Neural cell (in vitro differentiated cells): ENCODE results near the gene SDK1. TPM values are rescaled to one million over a fixed set of nuclear protein-coding genes. Genes with fewer than 3 reads are reported as not detected.

Source experiments
- H2AFZ ChIP-seq: fragments of 200-600, 300-800 bp; sonication (generic), shearing (Covaris generic); 2 replicates; pipeline ENCODE4 v1.6.0; 2014; ENCODE audit warnings: low read depth, mild to moderate bottlenecking, antibody characterized with exemption, low read length, moderate library complexity
- H3F3A ChIP-seq: fragments of 200-600 bp; shearing (Covaris generic); 2 replicates; pipeline ENCODE4 v1.6.1; 2016; ENCODE audit warnings: mild to moderate bottlenecking, moderate library complexity, mixed read lengths, antibody characterized with exemption, low read length; ENCODE audit not compliant: insufficient read depth, poor library complexity, severe bottlenecking
- H3K27ac ChIP-seq: fragments of 200-600, 300-800 bp; sonication (generic), shearing (Covaris generic); 2 replicates; pipeline ENCODE4 v1.5.1; 2014; ENCODE audit warnings: mild to moderate bottlenecking, low read length, moderate library complexity
- H3K27me3 ChIP-seq: fragments of 300-800, 200-600 bp; sonication (generic), shearing (Covaris generic); 2 replicates; pipeline ENCODE4 v1.6.0; 2014; ENCODE audit warnings: mild to moderate bottlenecking, low read depth, low read length, moderate library complexity; ENCODE audit not compliant: insufficient read depth
- H3K36me3 ChIP-seq: fragments of 300-800, 200-600 bp; sonication (generic), shearing (Covaris generic); 2 replicates; pipeline ENCODE4 v1.5.1; 2014; ENCODE audit warnings: mild to moderate bottlenecking, antibody characterized with exemption, low read length, moderate library complexity; ENCODE audit not compliant: insufficient read depth
- H3K4me2 ChIP-seq: fragments of 300-800, 200-600 bp; sonication (generic), shearing (Covaris generic); 2 replicates; pipeline ENCODE4 v1.6.0; 2014; ENCODE audit warnings: mild to moderate bottlenecking, low read length
- H3K4me3 ChIP-seq: fragments of 300-800, 200-600 bp; sonication (generic), shearing (Covaris generic); 2 replicates; pipeline ENCODE4 v1.5.1; 2014; ENCODE audit warnings: mild to moderate bottlenecking, low read length, moderate library complexity
- H3K79me2 ChIP-seq: fragments of 200-600 bp; shearing (Covaris generic); replicated peaks from 2 replicates; pipeline ENCODE4 v1.6.0; 2014; ENCODE audit warnings: mild to moderate bottlenecking, low read length, moderate library complexity; ENCODE audit not compliant: insufficient read depth
- H3K9ac ChIP-seq: fragments of 300-800, 200-600 bp; sonication (generic), shearing (Covaris generic); 2 replicates; pipeline ENCODE4 v1.6.1; 2016; ENCODE audit warnings: mild to moderate bottlenecking, low read length, mixed read lengths
- H3K9me2 ChIP-seq: fragments of 200-600 bp; shearing (Covaris generic); 2 replicates; pipeline ENCODE4 v1.6.1; 2016; ENCODE audit warnings: mild to moderate bottlenecking, low read length, mixed read lengths; ENCODE audit not compliant: insufficient read depth
- H3K9me3 ChIP-seq: fragments of 200-600, 300-800 bp; sonication (generic), shearing (Covaris generic); 2 replicates; pipeline ENCODE4 v1.6.1; 2016; ENCODE audit warnings: mild to moderate bottlenecking, mixed run types, low read length, moderate library complexity, mixed read lengths
- H4K20me1 ChIP-seq: fragments of 200-600 bp; shearing (Covaris generic); 2 replicates; pipeline ENCODE4 v1.6.1; 2016; ENCODE audit warnings: mild to moderate bottlenecking, mixed run types; ENCODE audit not compliant: insufficient read depth
- EP300 ChIP-seq: fragments of 450-650 bp; conservative IDR thresholded peaks from 2 replicates; pipeline ENCODE4 v1.6.1; 2014; ENCODE audit warnings: antibody characterized with exemption, mild to moderate bottlenecking, moderate library complexity; ENCODE audit not compliant: poor library complexity, severe bottlenecking
- EZH2 ChIP-seq: fragments of 200-600, 300-800 bp; shearing (Covaris generic), sonication (generic); IDR thresholded peaks from 2 replicates; pipeline ENCODE4 v1.6.1; 2014; ENCODE audit warnings: antibody characterized with exemption, low read length, borderline replicate concordance, mild to moderate bottlenecking; ENCODE audit not compliant: insufficient read depth, poor library complexity, severe bottlenecking
- MXI1 ChIP-seq: fragments of 450-650 bp; conservative IDR thresholded peaks from 2 replicates; pipeline ENCODE4 v1.6.1; 2014; ENCODE audit warnings: antibody characterized with exemption, mild to moderate bottlenecking; ENCODE audit not compliant: poor library complexity, severe bottlenecking
- POLR2AphosphoS5 ChIP-seq: IDR thresholded peaks from 2 replicates; pipeline ENCODE4 v1.6.1; 2012
- RAD21 ChIP-seq: fragments of 450-650 bp; conservative IDR thresholded peaks from 2 replicates; pipeline ENCODE4 v1.6.1; 2014; ENCODE audit warnings: antibody characterized with exemption, mild to moderate bottlenecking, moderate library complexity
- SMC3 ChIP-seq: fragments of 450-650 bp; conservative IDR thresholded peaks from 2 replicates; pipeline ENCODE4 v1.6.1; 2014; ENCODE audit warnings: antibody characterized with exemption, mild to moderate bottlenecking, moderate library complexity; ENCODE audit not compliant: poor library complexity
- TAF1 ChIP-seq: IDR thresholded peaks from 2 replicates; pipeline ENCODE4 v1.6.1; 2012; ENCODE audit warnings: low read depth
- polyA plus RNA-seq: library from polyadenylated mRNA; depleted of rRNA; stranded (reverse); fragments of >200 nt; gene quantifications from 2 replicates; pipeline ENCODE4 v1.2.3, GENCODE V29; 2014
- TF ChIP-seq, protein P1 (sequence below): fragments of 450-650 bp; IDR thresholded peaks from 2 replicates; pipeline ENCODE4 v1.5.1; 2014; ENCODE audit warnings: antibody characterized with exemption, mild to moderate bottlenecking, moderate library complexity; ENCODE audit not compliant: poor library complexity, severe bottlenecking
- TF ChIP-seq, protein P2 (sequence below): IDR thresholded peaks from 2 replicates; pipeline ENCODE4 v1.6.1; 2012; ENCODE audit warnings: borderline replicate concordance

Gene SDK1
- polyA plus RNA-seq, 1 donor from 2014 or later = 2.7 TPM

DNA sequence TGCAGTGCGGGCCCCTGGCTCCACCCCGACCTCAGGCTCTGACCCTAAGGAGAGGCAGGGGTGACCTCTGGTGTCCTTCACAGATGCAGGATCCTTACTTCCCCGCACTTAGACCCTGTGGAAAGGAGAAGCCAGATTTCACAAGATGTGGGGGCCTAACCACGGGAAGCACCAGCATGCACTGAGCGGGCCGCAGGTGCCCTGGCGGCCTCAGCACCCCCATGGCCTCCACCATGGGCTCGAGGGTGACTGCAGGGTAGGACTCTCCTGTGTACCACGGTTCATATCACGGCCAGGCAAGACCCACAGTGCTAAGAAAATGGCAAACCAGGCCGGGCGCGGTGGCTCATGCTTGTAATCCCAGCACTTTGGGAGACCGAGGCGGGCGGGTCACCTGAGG lies 971.1 kb downstream of the SDK1 start:
- Histone ChIP-seq H2AFZ (no peak overlapping the region), H3K4me2 (no peak overlapping the region), H3K4me3 (no peak overlapping the region), H3K27me3 (no peaks in the 10 kb centered on the region), H3F3A (no peaks in the 10 kb centered on the region), H3K9ac (no peak overlapping the region), H3K27ac (no peak overlapping the region), H3K79me2 (no peaks in the 10 kb centered on the region), H3K36me3 (no peaks in the 10 kb centered on the region), H4K20me1 (no peaks in the 10 kb centered on the region), H3K9me2 (no peaks in the 10 kb centered on the region), H3K9me3 (no peaks in the 10 kb centered on the region)
- TF ChIP-seq SMC3 = no peak
- TF ChIP-seq, protein P1, sequence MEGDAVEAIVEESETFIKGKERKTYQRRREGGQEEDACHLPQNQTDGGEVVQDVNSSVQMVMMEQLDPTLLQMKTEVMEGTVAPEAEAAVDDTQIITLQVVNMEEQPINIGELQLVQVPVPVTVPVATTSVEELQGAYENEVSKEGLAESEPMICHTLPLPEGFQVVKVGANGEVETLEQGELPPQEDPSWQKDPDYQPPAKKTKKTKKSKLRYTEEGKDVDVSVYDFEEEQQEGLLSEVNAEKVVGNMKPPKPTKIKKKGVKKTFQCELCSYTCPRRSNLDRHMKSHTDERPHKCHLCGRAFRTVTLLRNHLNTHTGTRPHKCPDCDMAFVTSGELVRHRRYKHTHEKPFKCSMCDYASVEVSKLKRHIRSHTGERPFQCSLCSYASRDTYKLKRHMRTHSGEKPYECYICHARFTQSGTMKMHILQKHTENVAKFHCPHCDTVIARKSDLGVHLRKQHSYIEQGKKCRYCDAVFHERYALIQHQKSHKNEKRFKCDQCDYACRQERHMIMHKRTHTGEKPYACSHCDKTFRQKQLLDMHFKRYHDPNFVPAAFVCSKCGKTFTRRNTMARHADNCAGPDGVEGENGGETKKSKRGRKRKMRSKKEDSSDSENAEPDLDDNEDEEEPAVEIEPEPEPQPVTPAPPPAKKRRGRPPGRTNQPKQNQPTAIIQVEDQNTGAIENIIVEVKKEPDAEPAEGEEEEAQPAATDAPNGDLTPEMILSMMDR = no peak
- TF ChIP-seq TAF1 = no peak
- no peak for TF ChIP-seq EZH2
- no peak for TF ChIP-seq POLR2AphosphoS5
- no peak for TF ChIP-seq EP300
- no peak for TF ChIP-seq MXI1
- TF ChIP-seq RAD21 = no peak
- TF ChIP-seq, protein P2, sequence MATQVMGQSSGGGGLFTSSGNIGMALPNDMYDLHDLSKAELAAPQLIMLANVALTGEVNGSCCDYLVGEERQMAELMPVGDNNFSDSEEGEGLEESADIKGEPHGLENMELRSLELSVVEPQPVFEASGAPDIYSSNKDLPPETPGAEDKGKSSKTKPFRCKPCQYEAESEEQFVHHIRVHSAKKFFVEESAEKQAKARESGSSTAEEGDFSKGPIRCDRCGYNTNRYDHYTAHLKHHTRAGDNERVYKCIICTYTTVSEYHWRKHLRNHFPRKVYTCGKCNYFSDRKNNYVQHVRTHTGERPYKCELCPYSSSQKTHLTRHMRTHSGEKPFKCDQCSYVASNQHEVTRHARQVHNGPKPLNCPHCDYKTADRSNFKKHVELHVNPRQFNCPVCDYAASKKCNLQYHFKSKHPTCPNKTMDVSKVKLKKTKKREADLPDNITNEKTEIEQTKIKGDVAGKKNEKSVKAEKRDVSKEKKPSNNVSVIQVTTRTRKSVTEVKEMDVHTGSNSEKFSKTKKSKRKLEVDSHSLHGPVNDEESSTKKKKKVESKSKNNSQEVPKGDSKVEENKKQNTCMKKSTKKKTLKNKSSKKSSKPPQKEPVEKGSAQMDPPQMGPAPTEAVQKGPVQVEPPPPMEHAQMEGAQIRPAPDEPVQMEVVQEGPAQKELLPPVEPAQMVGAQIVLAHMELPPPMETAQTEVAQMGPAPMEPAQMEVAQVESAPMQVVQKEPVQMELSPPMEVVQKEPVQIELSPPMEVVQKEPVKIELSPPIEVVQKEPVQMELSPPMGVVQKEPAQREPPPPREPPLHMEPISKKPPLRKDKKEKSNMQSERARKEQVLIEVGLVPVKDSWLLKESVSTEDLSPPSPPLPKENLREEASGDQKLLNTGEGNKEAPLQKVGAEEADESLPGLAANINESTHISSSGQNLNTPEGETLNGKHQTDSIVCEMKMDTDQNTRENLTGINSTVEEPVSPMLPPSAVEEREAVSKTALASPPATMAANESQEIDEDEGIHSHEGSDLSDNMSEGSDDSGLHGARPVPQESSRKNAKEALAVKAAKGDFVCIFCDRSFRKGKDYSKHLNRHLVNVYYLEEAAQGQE = no peak

DNA sequence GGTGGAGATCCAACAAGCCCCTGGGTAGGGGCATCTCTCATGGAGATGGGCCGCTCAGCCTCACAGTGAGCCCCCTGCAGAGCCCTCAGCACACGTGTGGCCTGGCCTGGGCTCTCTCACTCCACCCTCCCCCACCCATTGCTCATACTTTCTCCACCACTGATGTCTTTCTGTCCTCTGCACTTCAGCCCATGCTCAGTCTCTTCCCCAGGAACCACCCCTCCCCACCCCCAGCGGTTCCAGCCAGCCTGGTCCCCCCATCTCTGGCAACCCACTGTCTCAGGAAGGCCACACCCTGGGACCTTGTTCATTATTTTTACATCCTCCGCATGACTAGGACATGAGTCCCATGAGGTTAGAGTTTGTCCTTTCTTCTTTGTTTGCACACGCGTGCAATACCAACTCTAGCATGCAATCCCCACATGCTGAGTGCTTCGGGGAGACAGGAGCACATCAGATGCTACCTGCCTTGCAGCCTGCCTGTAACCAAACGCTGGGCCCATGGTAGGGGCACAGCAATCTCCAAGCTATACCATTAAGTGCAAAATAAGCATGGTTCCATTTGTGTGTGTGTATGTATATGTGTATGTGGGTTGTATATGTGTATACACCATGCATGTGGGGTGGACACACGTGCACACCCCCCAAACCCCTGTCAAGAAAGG lies 972.6 kb downstream of the SDK1 start:
- H4K20me1 ChIP-seq = no peaks in the 10 kb centered on the region
- no peak overlapping the region for H3K4me2 ChIP-seq
- H3K27me3 ChIP-seq = no peaks in the 10 kb centered on the region
- no peak overlapping the region for H3K4me3 ChIP-seq
- H3K9ac ChIP-seq = no peak overlapping the region
- H3K27ac ChIP-seq = no peak overlapping the region
- H3K9me2 ChIP-seq = no peaks in the 10 kb centered on the region
- H2AFZ ChIP-seq = no peak overlapping the region
- no peaks in the 10 kb centered on the region for H3K9me3 ChIP-seq
- H3F3A ChIP-seq = no peaks in the 10 kb centered on the region
- no peaks in the 10 kb centered on the region for H3K79me2 ChIP-seq
- H3K36me3 ChIP-seq = no peaks in the 10 kb centered on the region
- no peak for TF ChIP-seq MXI1
- TF ChIP-seq, protein P1 = no peak
- TF ChIP-seq, protein P2 = no peak
- TF ChIP-seq POLR2AphosphoS5 = no peak
- TF ChIP-seq RAD21 = no peak
